Upper lobe of left lung (tissue), 4 donors: ENCODE data around the gene DSEL.

Source experiments
- CTCF ChIP-seq, 6 experiments: fragments of 450-650 bp in 4 of 6; fragments of 200-600 bp in 2 of 6; sonication (generic) in 2 of 6; IDR thresholded peaks; one replicate each; pipeline ENCODE4 v1.5.1; 2016 to 2019; ENCODE audit warnings: antibody characterized with exemption in 6 of 6
- EP300 ChIP-seq, 4 donors: sonication (generic); formaldehyde crosslinking; IDR thresholded peaks; one replicate each; pipeline ENCODE4 v1.5.1; 2017; ENCODE audit warnings: antibody characterized with exemption in 4 of 4, control low read depth in 2 of 4
- POLR2A ChIP-seq, 4 donors: fragments of 450-650 bp; IDR thresholded peaks; one replicate each; pipeline ENCODE4 v1.5.1; 2016 to 2017; ENCODE audit warnings: antibody characterized with exemption in 4 of 4, mild to moderate bottlenecking in 2 of 4
- POLR2AphosphoS5 ChIP-seq, 2 donors: sonication (generic); formaldehyde crosslinking; IDR thresholded peaks; one replicate each; pipeline ENCODE4 v1.5.1; 2017; ENCODE audit warnings: antibody characterized with exemption in 2 of 2

GRCh38 chr18:67456711-67457110, 59.8 kb downstream of the DSEL start:
- TF ChIP-seq CTCF (IDR thresholded peaks at IDR 0.05) (no peak), POLR2A (IDR thresholded peaks at IDR 0.05) (no peak), POLR2AphosphoS5 (IDR thresholded peaks at IDR 0.05) (no peak), EP300 (IDR thresholded peaks at IDR 0.05) (no peak)
